KOPT-K1 (cell line): Measurements from ENCODE around the gene PLSCR4.

Experiments
- H3K27ac ChIP-seq: fragments of 200-600 bp; sonication (generic); 2 replicates; pipeline ENCODE4 v1.5.1; 2016; ENCODE audit warnings: antibody characterized with exemption, mild to moderate bottlenecking, low read depth, low read length; ENCODE audit not compliant: poor library complexity, severe bottlenecking
- H3K36me3 ChIP-seq: fragments of 200-600 bp; sonication (generic); 2 replicates; pipeline ENCODE4 v1.5.1; 2017; ENCODE audit warnings: antibody characterized with exemption, mild to moderate bottlenecking, low read length, moderate library complexity; ENCODE audit not compliant: insufficient read depth
- H3K9me3 ChIP-seq: fragments of 200-600 bp; sonication (generic); 2 replicates; pipeline ENCODE4 v1.5.1; 2017; ENCODE audit warnings: antibody characterized with exemption, low read length, mild to moderate bottlenecking; ENCODE audit not compliant: insufficient read depth, poor library complexity, severe bottlenecking

PLSCR4 gene

DNA sequence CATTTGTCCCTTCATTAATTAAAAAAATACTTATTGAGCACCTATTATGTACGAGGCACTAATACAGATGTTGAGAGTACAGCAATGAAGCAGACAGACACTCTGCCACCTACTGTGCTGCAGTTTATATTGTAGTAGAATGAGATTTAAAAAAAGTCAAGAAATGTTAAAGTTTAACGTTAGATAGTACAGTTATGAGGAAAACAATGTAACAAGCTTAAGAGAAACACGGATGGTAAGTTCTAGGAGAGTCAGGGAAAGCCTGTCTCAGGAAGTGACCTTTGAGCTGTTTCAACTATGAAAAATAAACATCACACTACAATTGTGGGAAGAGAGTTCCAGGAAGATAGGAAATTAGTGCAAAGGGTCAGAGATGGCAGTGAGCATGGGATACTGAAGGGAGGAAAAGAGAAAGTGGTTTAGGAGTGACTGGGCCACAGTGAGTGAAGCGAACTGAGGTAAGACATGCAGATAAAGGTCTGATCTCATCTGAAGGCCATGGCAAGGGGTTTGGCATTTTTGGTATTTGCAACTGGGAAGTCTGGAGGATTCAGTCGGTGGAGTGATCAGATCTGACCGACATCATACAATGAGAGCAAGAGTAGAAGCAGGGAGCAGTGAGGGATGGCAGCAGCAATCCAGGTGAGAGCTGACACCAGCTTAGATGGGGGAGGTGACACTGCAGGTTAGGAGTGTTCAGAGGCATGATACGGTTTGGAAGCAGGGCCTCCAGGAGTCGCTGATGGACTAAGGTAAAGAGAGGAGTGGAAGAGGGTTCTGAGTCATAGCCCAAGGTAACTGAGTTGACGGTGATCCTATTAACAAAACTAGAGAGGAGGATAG, 28.5 kb downstream of the PLSCR4 start:
- H3K27ac ChIP-seq = no peak overlapping the region

DNA sequence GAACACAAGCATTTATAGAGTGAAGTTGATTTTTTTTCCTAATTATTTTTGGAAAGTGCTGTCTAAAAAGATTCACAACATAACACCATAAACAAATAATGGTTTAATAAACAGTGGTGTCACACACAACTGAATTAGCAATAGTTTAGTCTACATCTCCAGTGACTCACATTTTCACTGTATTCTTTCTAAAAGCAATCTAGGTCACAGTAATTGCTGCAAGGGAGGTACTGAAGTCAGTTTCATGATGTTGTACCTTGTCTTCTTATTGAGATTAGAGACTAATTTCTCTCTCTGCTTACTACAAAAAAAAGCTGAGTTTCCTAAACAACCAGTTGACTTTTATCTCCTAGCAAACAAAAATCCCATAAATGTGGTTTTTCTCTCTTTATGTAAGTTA, 29.6 kb downstream of the PLSCR4 start:
- Histone ChIP-seq H3K27ac (no peak overlapping the region), H3K36me3 (no peaks in the 10 kb centered on the region), H3K9me3 (no peaks in the 10 kb centered on the region)

More for the DNA sequence above, 28.5 kb downstream of the PLSCR4 start:
- H3K9me3 ChIP-seq = no peaks in the 10 kb centered on the region
- H3K36me3 ChIP-seq = no peaks in the 10 kb centered on the region

- no peaks in the 10 kb centered on the region for H3K36me3 ChIP-seq
- no peak overlapping the region for H3K27ac ChIP-seq
- no peaks in the 10 kb centered on the region for H3K9me3 ChIP-seq
These were observed 31.7 kb downstream of the PLSCR4 start for GRCh38 chr3:146218880-146219866.

DNA sequence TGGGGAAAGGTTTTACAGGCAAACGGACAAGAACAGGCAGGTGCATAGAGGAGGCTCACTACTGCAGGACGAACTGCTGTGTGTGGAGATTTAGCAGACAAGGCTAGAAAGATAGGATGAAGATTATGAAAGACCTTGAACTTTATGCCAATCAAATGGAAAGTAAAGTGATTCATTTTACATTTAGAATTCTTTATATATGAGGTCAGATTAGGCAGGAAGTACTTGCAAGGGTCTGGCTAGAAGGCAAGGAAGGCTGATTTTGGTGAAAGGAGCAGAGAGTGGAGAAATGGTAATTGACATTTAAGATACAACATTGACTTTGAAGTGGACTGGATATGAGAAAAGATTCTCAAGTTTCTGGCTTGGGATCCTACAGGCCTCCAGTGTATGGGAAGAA, 33.6 kb downstream of the PLSCR4 start:
- Histone ChIP-seq H3K27ac (no peak overlapping the region), H3K36me3 (no peaks in the 10 kb centered on the region), H3K9me3 (no peaks in the 10 kb centered on the region)

GRCh38 chr3:146214493-146214892, 36.4 kb downstream of the PLSCR4 start:
- Histone ChIP-seq H3K36me3 (no peaks in the 10 kb centered on the region), H3K9me3 (no peaks in the 10 kb centered on the region), H3K27ac (no peak overlapping the region)

- H3K27ac ChIP-seq = no peak overlapping the region
- no peaks in the 10 kb centered on the region for H3K9me3 ChIP-seq
- H3K36me3 ChIP-seq = no peaks in the 10 kb centered on the region
These were observed 41.5 kb downstream of the PLSCR4 start for GRCh38 chr3:146209371-146209770.

GRCh38 chr3:146203776-146204175, 47.1 kb downstream of the PLSCR4 start:
- H3K27ac ChIP-seq = no peak overlapping the region
- no peaks in the 10 kb centered on the region for H3K36me3 ChIP-seq
- H3K9me3 ChIP-seq = no peaks in the 10 kb centered on the region

GRCh38 chr3:146200461-146201220, 50.3 kb downstream of the PLSCR4 start:
- Histone ChIP-seq H3K9me3 (no peaks in the 10 kb centered on the region), H3K36me3 (no peaks in the 10 kb centered on the region), H3K27ac (no peak overlapping the region)

DNA sequence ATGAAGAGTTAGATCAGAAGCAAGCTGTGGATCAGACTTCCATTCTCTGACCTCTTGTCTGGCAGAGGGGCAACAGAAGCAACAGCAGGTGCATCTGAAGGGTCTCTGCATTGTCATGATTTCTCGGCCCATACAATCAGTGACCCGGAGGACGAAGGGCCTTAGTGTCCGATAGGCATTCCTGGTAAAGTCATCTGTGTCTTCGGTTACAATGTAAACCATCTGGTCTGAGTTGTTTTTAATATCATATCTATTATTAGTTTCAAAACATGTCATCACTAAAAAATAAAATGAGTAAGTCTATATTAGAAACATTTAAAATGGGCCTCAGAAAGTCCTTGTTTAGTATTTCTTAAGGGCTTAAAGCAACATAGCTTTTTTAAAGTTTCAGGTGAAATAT, 51.1 kb downstream of the PLSCR4 start:
- H3K36me3 ChIP-seq = no peaks in the 10 kb centered on the region
- H3K27ac ChIP-seq = no peak overlapping the region
- no peaks in the 10 kb centered on the region for H3K9me3 ChIP-seq

- H3K36me3 ChIP-seq = no peaks in the 10 kb centered on the region
- H3K9me3 ChIP-seq = no peaks in the 10 kb centered on the region
- H3K27ac ChIP-seq = no peak overlapping the region
These were observed 54.1 kb downstream of the PLSCR4 start for GRCh38 chr3:146196789-146197188.

GRCh38 chr3:146195605-146196004, 55.3 kb downstream of the PLSCR4 start:
- no peak overlapping the region for H3K27ac ChIP-seq
- H3K9me3 ChIP-seq = no peaks in the 10 kb centered on the region
- H3K36me3 ChIP-seq = no peaks in the 10 kb centered on the region

DNA sequence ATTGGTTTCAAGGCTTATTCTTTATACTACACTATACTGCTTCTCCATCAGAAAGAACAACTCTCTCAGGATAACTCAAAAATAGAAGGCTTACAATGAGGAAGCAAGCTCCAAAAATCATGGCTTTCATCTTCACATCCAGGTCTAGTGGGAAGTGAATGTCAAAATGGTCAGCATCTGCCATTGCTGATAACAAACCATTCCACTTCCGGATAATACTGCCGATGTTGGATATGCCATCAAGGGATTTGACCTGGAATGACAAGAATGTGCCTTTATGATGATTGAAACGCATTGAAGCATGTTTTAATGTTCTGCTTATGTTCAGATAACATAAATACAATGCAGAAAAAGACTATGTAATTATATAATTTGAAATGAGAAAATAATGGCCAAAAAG, 55.9 kb downstream of the PLSCR4 start:
- Histone ChIP-seq H3K36me3 (no peaks in the 10 kb centered on the region), H3K9me3 (no peaks in the 10 kb centered on the region), H3K27ac (no peak overlapping the region)

DNA sequence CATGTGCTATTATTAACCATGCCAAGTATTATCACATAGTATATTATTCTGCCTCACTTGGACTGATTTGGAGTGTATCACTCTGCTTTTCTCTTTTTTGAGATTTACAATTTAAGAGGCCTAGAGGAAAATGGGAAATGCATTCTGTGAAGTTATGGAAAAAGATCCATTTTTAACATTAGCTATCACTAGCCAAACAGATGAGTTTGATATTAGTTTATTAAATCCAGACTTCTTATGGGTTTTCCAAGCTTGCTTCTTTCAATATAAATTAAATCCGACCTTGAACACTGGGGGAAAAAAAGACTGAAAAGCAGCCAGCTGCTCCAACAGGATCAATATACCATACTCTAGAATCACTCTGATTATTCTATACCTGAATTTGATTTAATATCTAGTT, 59.9 kb downstream of the PLSCR4 start:
- no peak overlapping the region for H3K27ac ChIP-seq
- no peaks in the 10 kb centered on the region for H3K36me3 ChIP-seq
- H3K9me3 ChIP-seq = no peaks in the 10 kb centered on the region

GRCh38 chr3:146189519-146190173, 61.3 kb downstream of the PLSCR4 start:
- Histone ChIP-seq H3K36me3 (no peaks in the 10 kb centered on the region), H3K27ac (no peak overlapping the region), H3K9me3 (no peaks in the 10 kb centered on the region)
